Subcutaneous abdominal adipose tissue (tissue), 5 donors: ENCODE data around the gene SSC4D.
A peak's percentile ranks its signal among the peaks of the same experiment; 100 is the strongest.

Source experiments
- H3K27ac ChIP-seq: one replicate; pipeline ENCODE4 v1.7.0; 2013; ENCODE audit warnings: low read depth, mild to moderate bottlenecking, inconsistent platforms, low read length, moderate library complexity
- H3K27me3 ChIP-seq, 5 donors: one replicate each; pipeline ENCODE4 v1.7.0; 2013; ENCODE audit warnings: low read length in 5 of 5, inconsistent platforms in 1 of 5; ENCODE audit not compliant: control insufficient read depth in 5 of 5, insufficient read depth in 4 of 5
- H3K36me3 ChIP-seq, 5 donors: one replicate each; pipeline ENCODE4 v1.7.0; 2013; ENCODE audit warnings: low read length in 5 of 5; ENCODE audit not compliant: control insufficient read depth in 5 of 5, insufficient read depth in 5 of 5
- H3K4me1 ChIP-seq, 5 donors: one replicate each; pipeline ENCODE4 v1.7.0; 2013; ENCODE audit warnings: low read length in 5 of 5, mild to moderate bottlenecking in 3 of 5, moderate library complexity in 1 of 5; ENCODE audit not compliant: control insufficient read depth in 5 of 5, insufficient read depth in 5 of 5
- H3K4me3 ChIP-seq, 5 donors: one replicate each; pipeline ENCODE4 v1.7.0; 2013; ENCODE audit warnings: low read length in 5 of 5, low read depth in 1 of 5
- H3K9ac ChIP-seq, 5 donors: one replicate each; pipeline ENCODE4 v1.7.0; 2013; ENCODE audit warnings: low read length in 5 of 5, mild to moderate bottlenecking in 4 of 5, moderate library complexity in 3 of 5
- H3K9me3 ChIP-seq, 5 donors: one replicate each; pipeline ENCODE4 v1.7.0; 2013; ENCODE audit warnings: low read length in 5 of 5; ENCODE audit not compliant: control insufficient read depth in 5 of 5
- donor health status: healthy.
- donor health status: healthy.
- donor health status: healthy.
- donor health status: healthy.
- donor health status: healthy.

The SSC4D gene

DNA sequence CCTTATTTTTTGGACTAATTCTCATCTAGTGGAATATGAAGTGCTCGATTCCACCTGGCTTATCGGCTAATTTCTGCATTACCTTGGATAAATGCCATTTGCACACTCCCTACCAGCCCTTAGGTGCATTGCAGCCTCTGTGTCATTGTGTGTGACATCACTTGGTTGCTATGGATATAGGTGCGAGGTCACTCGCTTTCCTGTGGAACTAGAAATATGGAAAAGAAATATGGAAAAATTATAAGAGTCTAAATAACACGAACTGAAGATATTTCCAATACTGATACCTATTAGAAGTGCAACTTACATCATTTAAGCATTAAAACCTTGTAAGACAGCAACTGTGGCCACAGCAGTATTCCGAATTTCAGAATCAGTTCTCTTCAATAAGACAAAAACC is 52.7 kb downstream of the SSC4D start:
- peak overlapping the region; percentile 89 to 99 (median 94) for H3K9ac ChIP-seq
- H3K4me1 ChIP-seq: peaks cover 3 to 68% (median 62%) of the 10 kb centered on the region in 5 donors
- peak overlapping the region; percentile 99 for H3K27ac ChIP-seq
- peaks cover 4 to 13% (median 7%) of the 10 kb centered on the region in 5 donors for H3K36me3 ChIP-seq
- H3K27me3 ChIP-seq: no peaks in the 10 kb centered on the region
- no peaks in the 10 kb centered on the region for H3K9me3 ChIP-seq
- H3K4me3 ChIP-seq: peak overlapping the region; percentile 87 to 99 (median 96)

DNA sequence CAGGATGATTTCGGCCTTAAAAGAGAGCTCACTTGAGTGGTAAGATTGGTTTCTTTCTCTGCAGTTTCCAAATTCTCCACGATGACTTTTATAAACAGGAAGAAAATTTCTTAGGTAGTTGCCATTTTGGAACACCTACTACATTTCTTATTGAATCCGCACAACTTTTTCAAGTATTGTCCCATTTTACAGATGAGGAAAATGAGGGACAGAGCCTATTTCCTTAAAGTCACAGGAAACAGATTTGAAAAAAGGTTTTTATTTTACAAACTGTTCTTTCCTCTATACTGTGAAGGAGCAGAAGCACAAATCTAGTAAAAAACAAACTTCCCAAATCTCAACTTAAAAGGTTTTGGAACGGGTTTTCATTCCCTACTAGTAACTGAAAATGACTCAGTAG is 53.4 kb downstream of the SSC4D start:
- H3K9me3 ChIP-seq: no peaks in the 10 kb centered on the region
- H3K27me3 ChIP-seq: no peaks in the 10 kb centered on the region
- peaks cover 3 to 75% (median 69%) of the 10 kb centered on the region in 5 donors for H3K4me1 ChIP-seq
- H3K9ac ChIP-seq: peak overlapping the region in 2 of 5 donors; percentile 11 to 99
- peaks cover 4 to 13% (median 7%) of the 10 kb centered on the region in 5 donors for H3K36me3 ChIP-seq
- peak overlapping the region in 4 of 5 donors; percentile 35 to 99 (median 70) for H3K4me3 ChIP-seq
- peak overlapping the region; percentile 99 for H3K27ac ChIP-seq

DNA sequence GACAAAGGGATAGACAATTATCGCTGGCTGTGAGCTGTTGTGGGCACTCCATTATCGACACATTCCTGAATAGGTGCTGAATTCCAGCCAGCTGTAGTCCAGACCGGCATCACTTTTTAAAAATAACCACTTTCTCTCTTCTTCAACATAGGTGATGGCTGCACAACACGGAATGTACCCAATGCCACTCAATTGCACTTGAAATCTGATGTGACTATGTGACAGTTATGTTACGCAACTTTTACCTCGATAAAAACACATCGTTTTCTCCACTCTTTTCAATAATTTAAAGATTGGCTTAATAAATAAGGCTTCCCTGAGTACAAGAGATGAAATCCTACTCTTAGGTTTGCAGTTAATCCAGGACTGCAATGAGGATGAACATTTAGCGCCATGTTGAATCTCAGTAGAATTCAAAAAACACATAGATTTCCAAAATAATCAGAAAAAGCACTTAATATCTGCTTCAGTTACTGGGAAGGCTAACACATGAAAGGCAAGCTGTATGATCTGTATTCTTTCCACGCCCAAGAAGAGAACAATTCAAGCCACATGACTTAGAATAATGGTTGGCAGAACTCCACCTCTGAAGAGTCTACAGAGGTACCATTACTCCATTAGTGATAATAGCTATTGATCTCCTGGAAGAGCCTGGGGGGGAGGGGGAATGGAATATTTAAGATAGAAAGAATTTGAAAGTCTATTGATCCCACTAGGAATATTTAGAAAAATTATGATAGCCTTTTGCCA is 54.3 kb downstream of the SSC4D start:
- Histone ChIP-seq H3K27ac (peak overlapping the region; percentile 99), H3K4me1 (peaks cover 3 to 79% (median 76%) of the 10 kb centered on the region in 5 donors), H3K27me3 (no peaks in the 10 kb centered on the region), H3K4me3 (peak overlapping the region; percentile 2 to 96 (median 44)), H3K36me3 (peaks cover 6 to 18% (median 10%) of the 10 kb centered on the region in 5 donors), H3K9me3 (no peaks in the 10 kb centered on the region), H3K9ac (peak overlapping the region in 2 of 5 donors; percentile 4 to 99)

DNA sequence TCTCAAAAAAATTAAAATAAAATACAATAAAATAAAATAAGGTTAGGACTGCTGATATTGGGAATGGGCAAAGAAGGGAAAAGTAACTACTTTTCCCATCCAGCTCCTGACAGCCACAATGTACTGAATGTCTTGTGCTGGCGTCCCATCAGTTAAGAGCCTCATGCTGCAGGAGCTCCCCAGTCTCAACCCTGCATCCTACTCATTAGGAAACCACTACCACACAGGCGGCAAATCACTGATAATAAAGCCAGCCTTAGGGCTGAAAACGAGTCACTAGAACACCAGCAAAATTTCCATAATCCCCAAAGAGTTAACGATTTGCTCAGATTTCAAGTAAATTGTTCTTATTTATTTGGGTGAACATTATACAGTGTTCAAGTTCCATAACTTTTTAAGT is 55.0 kb downstream of the SSC4D start:
- Histone ChIP-seq H3K27ac (peak overlapping the region; percentile 99), H3K9ac (peak overlapping the region in 2 of 5 donors; percentile 1 to 4), H3K4me3 (peak overlapping the region; percentile 2 to 96 (median 44))

DNA sequence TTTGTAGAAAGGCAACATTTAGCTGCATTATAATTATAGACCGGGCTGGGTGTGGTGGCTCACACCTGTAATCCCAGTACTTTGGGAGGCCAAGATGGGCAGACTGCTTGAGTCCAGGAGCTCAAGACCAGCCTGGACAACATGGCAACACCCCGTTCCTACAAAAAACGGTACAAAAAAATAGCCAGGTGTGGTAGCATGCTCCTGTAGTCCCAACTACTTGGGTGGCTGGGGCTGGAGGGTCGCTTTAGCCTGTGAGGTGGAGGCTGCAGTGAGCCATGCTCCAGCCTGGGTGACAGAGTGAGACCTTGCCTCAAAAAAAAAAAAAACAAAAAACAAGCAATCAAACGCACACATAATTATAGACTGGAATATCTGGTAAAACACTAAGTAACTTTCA is 55.8 kb downstream of the SSC4D start:
- H3K9me3 ChIP-seq: no peaks in the 10 kb centered on the region
- no peak overlapping the region for H3K9ac ChIP-seq
- H3K36me3 ChIP-seq: peaks cover 9 to 31% (median 19%) of the 10 kb centered on the region in 5 donors
- peaks cover 2 to 80% (median 77%) of the 10 kb centered on the region in 5 donors for H3K4me1 ChIP-seq
- H3K4me3 ChIP-seq: peak overlapping the region in 1 of 5 donors; percentile 42
- no peaks in the 10 kb centered on the region for H3K27me3 ChIP-seq
- peak overlapping the region; percentile 99 for H3K27ac ChIP-seq

More for the DNA sequence above, 55.0 kb downstream of the SSC4D start:
- Histone ChIP-seq H3K4me1 (peaks cover 2 to 79% (median 76%) of the 10 kb centered on the region in 5 donors), H3K9me3 (no peaks in the 10 kb centered on the region), H3K27me3 (no peaks in the 10 kb centered on the region), H3K36me3 (peaks cover 9 to 25% (median 15%) of the 10 kb centered on the region in 5 donors)

DNA sequence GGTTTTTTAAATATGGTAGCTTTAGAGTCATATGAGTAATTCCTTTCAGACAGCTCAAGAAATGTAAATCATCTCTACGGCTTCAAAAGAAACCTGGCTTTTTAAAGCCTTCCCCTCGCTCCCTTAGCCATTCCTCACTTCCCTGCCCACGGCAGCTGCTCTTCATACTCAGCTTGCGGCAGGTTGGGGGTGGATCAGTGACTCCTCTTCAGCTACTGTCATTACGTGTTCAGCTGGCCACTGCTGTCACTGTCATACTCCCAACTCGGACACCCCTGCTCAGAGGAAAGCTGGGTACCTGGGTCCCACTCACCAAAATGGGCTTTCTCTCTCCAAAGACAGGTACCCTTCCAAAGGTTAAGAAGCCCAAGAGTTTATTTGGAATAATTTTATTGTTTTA is 57.3 kb downstream of the SSC4D start:
- H3K27me3 ChIP-seq: no peaks in the 10 kb centered on the region
- H3K4me1 ChIP-seq: peaks cover 2 to 92% (median 87%) of the 10 kb centered on the region in 5 donors
- peaks cover 12 to 41% (median 22%) of the 10 kb centered on the region in 5 donors for H3K36me3 ChIP-seq
- peak overlapping the region in 1 of 5 donors; percentile 56 for H3K9ac ChIP-seq
- H3K9me3 ChIP-seq: no peaks in the 10 kb centered on the region
- H3K4me3 ChIP-seq: peak overlapping the region in 1 of 5 donors; percentile 29
- peak overlapping the region; percentile 99 for H3K27ac ChIP-seq

DNA sequence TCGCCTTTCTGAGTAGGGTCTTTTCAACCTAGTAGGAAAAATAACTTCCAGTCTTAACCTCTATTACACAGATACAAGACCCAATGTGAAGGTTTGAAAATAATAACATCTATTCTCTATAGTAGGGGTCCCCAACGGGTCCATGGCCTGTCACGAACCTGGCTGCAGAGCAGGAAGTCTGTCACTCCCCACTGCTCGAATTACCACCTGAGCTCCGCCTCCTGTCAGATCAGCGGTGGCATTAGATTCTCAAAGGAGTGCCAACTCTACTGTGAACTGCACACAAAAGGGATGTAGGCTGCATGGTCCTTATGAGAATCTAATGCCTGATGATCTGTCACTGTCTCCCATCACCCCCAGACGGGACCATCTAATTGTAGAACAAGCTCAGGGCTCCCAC is 58.1 kb downstream of the SSC4D start:
- Histone ChIP-seq H3K4me1 (peaks cover 0 to 93% (median 87%) of the 10 kb centered on the region in 5 donors), H3K27me3 (no peaks in the 10 kb centered on the region), H3K27ac (peak overlapping the region; percentile 99), H3K4me3 (no peak overlapping the region), H3K9ac (no peak overlapping the region), H3K36me3 (peaks cover 13 to 44% (median 28%) of the 10 kb centered on the region in 5 donors), H3K9me3 (no peaks in the 10 kb centered on the region)

DNA sequence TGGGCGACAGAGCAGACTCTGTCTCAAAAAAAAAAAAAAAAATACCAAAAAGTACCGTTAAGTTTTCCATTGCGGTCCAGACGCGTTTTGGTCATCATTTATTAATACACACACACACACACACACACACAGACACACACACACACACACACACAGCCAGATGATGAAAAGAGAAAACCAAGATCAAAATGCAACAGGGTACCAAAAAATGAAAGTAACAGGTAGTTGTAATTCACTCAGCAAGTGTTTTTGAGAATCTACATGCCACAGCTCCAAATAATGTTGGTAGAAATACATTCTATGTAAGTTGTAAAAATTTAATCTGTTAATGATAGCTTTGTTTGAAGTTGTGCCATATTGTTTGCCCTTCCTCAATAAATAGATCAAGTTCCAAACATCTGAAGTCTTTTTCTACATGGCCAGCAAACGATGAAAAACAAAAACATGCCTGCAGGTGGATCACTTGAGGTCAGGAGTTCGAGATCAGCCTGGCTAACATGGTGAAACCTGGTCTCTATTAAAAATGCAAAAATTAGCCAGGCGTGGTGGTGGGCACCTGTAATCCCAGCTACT is 60.1 kb downstream of the SSC4D start:
- Histone ChIP-seq H3K27me3 (no peaks in the 10 kb centered on the region), H3K9me3 (no peaks in the 10 kb centered on the region), H3K27ac (peak overlapping the region; percentile 99), H3K9ac (no peak overlapping the region), H3K4me3 (no peak overlapping the region), H3K4me1 (peaks cover 0 to 83% (median 74%) of the 10 kb centered on the region in 5 donors), H3K36me3 (peaks cover 16 to 56% (median 36%) of the 10 kb centered on the region in 5 donors)

DNA sequence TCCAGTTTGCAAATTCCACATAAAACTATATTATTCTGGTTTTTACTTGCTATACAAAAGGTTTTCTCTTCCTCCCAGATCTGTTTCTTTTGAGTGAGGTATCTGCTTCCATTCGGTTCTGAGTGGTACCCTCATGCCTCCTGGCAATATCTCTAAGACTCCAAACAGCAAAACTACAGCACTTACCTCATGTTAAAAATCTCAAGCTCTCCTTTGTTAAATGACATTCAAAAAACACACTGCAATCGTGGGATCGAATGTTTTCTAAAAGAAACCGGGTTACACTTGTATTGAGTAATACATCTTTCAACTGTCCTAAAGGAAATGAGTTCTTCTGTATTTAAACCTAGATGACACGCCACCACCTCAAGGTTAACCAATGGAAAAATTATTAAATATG is 61.8 kb downstream of the SSC4D start:
- H3K4me1 ChIP-seq: peaks cover 3 to 67% (median 61%) of the 10 kb centered on the region in 5 donors
- peak overlapping the region; percentile 99 for H3K27ac ChIP-seq
- H3K4me3 ChIP-seq: no peak overlapping the region
- H3K9ac ChIP-seq: peak overlapping the region in 2 of 5 donors; percentile 7 to 25
- H3K9me3 ChIP-seq: no peaks in the 10 kb centered on the region
- no peaks in the 10 kb centered on the region for H3K27me3 ChIP-seq
- peaks cover 22 to 72% (median 47%) of the 10 kb centered on the region in 5 donors for H3K36me3 ChIP-seq

DNA sequence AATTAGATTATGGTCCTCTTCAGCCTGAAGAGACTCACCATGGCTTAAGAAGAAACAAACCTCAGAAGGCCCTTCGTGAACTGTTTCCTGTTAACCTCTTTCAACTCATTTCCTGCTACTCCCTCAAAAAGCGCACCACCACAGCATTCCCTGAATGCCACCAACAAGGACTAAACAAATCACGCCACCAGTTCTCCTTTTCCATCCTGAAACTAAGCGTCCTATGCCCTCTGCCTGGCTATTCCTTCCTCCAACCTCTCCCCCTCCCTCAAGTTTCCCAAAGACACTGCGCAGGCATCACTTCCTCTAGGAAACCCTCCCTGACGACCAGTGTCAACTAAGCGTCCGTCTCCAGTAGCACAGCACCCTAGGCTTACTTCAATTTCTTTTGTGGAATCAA is 62.7 kb downstream of the SSC4D start:
- peaks cover 3 to 65% (median 60%) of the 10 kb centered on the region in 5 donors for H3K4me1 ChIP-seq
- H3K27ac ChIP-seq: peak overlapping the region; percentile 62
- H3K27me3 ChIP-seq: no peaks in the 10 kb centered on the region
- H3K36me3 ChIP-seq: peaks cover 25 to 79% (median 52%) of the 10 kb centered on the region in 5 donors
- H3K9me3 ChIP-seq: no peaks in the 10 kb centered on the region
- no peak overlapping the region for H3K4me3 ChIP-seq
- peak overlapping the region in 2 of 5 donors; percentile 1 to 23 for H3K9ac ChIP-seq
